WI38 (cell line): ENCODE measurements around the gene TOB1.
A peak's percentile ranks its signal among the peaks of the same experiment; 100 is the strongest.

ENCODE experiments used
- H3K4me3 ChIP-seq: 2 replicates; pipeline ENCODE4 v1.5.1; 2011; ENCODE audit warnings: low read depth, mild to moderate bottlenecking, control low read depth, low read length
- TF ChIP-seq, protein P1 (sequence below): IDR thresholded peaks from 2 replicates; pipeline ENCODE4 v1.5.1; 2012; ENCODE audit warnings: low read depth, mild to moderate bottlenecking, control low read depth, low read length

Gene TOB1, protein sequence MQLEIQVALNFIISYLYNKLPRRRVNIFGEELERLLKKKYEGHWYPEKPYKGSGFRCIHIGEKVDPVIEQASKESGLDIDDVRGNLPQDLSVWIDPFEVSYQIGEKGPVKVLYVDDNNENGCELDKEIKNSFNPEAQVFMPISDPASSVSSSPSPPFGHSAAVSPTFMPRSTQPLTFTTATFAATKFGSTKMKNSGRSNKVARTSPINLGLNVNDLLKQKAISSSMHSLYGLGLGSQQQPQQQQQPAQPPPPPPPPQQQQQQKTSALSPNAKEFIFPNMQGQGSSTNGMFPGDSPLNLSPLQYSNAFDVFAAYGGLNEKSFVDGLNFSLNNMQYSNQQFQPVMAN

DNA sequence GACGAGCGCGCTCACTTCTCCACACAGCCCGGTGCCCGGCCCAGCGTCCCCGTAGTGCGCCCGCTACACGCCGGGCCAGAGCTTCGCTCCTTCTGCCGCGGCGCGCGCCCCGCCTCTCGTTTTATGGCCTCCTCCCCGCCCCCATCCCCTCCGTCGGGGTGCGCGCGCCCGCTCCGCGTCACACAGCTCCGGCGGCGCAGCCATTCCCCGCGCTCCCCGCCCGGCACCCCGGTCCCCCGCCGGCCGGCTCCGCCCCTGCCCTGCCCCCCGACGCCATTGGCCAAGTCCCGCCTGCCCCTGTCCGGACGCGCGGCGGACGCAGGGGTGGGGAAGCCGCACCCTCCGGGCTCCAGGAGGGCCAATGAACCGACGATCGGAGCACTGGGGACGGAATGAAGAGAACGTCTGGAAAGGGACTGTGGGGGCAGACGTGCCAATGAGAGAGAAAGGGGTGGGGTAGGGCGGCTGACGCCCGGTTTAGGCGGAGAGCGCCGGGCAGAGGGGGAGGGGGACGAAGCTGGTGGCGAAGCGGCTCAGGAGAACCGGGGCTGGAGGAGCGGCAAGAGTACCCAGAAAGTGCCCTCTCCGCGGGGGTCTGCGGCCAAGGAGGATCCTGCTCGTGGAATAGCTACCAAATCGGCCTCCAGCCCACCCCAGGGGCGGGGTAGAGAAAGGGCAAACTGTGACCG lies at the start of gene TOB1:
Gene TOB1, minus strand, starts transcription at position 94 of the 689 bp plus-strand sequence. CDS start 2,337 bp downstream, outside the sequence.
- H3K4me3 ChIP-seq = peak within 1 kb of the TSS; percentile 78
- TF ChIP-seq, protein P1, sequence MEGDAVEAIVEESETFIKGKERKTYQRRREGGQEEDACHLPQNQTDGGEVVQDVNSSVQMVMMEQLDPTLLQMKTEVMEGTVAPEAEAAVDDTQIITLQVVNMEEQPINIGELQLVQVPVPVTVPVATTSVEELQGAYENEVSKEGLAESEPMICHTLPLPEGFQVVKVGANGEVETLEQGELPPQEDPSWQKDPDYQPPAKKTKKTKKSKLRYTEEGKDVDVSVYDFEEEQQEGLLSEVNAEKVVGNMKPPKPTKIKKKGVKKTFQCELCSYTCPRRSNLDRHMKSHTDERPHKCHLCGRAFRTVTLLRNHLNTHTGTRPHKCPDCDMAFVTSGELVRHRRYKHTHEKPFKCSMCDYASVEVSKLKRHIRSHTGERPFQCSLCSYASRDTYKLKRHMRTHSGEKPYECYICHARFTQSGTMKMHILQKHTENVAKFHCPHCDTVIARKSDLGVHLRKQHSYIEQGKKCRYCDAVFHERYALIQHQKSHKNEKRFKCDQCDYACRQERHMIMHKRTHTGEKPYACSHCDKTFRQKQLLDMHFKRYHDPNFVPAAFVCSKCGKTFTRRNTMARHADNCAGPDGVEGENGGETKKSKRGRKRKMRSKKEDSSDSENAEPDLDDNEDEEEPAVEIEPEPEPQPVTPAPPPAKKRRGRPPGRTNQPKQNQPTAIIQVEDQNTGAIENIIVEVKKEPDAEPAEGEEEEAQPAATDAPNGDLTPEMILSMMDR = no peak

DNA sequence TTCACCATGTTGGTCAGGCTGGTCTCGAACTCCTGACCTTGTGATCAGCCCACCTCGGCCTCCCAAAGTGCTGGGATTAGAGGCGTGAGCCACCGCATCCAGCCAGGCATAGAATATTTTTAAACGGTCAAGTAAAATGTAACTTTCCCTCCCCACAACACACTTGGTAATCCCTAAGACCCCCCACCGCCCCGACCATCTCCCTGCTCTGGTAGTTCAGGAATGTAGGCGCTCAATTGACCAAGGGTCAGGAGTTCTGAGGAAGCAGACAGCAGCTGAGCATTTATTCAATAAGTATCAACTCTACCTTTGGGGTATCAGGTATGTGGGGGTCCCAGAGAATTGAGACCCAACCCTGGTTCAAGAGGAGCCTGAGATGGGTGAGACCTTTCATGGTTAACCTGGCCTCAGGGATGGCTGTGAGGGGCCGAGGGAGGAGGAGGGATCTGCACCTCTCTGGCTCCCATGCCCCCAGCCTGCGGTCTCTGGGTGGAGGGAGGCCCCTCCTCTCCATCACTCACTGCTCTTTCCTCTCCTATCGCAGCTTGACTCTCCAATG lies 48.4 kb upstream of the TOB1 start:
- TF ChIP-seq, protein P1 = no peak
- H3K4me3 ChIP-seq = no peak overlapping the region

DNA sequence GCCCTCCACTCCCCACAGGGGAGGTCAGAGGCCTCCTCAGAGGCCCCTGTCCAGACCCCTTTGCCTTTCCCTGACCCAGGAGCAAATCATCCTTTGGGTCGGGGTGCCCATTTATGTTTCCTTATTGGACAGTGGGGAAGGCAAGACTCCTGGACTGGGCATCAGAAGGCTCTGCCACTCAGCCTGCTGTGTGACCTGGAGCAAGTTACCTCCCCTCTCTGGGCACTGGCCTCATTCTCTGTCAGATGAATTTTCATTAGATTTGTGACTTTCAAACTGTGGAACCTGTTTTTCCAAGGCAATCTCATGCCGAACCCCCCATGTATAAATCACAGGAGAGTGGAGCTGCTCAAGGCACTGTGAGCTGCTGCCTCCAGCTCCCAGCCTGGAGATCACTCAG lies 47.0 kb upstream of the TOB1 start:
- H3K4me3 ChIP-seq = no peak overlapping the region
- TF ChIP-seq, protein P1 = no peak

DNA sequence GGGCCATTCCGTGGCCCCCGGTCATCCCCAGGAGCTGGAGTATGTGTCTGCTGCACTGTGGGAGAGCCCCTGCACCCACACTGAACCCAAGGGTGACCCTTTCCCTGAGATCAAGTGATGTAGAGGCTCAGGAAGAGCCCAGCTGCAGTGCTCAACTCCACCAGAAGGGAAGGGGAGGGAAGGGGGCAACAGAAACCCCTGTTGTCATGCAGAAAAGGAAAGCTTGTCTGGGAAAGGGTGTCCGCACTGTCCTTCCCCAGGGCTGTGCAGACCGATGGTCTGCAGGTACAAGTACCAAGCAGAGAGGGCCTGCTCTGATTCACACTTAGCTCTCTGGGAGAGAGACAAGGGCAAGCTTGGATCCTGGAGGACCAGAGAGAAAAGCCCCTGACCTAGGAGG lies 45.7 kb upstream of the TOB1 start:
- TF ChIP-seq, protein P1 = no peak
- no peak overlapping the region for H3K4me3 ChIP-seq

DNA sequence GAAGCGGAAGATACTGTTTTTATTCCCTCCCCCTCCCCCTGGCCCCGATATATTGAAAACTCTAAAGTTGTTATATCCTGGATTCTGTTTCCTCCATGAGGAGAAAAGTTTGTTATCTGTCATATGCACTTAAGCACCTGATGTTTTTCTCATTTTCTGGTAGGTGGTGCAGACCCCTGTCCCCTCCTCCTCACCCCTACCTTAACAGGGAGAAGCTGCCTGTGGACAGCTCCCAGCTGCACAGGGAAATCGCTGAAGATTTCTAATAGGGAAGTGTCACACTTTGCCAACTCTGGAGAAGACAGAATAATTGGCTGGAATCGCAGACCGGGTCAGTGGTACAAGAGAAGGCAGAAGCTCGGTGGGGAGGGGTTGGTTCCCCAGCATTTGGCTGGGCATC lies 45.3 kb upstream of the TOB1 start:
- TF ChIP-seq, protein P1 = no peak
- H3K4me3 ChIP-seq = no peak overlapping the region

DNA sequence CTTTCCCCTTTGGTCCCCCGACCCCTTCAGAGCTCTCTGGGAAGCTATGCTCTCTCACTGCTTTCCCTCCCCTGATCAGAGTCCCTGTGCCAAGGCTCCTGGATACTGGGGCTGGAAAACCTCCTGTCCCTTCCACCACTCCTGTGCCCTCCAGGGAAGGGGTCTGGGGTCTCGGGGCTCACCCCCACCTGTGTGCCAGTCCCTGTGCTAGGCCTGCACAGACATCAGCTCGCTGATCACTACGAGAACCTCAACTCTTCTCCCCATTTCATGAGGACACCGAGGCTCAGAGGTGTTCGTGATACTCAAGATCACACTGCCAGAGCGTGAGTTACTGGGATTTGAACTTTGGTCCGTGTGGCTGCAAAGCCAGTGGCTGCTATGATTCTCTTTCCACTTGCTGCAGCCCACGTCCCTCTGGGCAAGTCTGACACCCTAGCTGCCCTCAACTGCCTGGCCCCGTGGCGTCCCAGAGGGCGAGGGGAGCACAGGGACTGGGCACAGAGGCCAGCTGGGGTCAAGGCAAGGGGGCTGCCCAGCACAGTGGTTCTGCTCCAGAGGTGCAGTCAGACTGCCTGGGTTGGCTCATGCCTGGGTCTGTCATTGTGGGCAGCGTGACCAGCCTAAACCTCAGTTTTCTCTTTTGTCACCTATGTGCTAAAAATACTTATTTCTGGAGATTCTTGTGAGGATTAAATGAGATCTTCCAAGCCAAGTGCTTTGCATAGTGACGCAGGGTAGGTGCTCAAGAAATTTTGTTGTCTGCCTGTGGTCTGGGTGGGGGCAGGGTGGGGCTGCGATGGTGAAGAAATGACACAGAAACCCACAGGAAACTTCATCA lies 43.8 kb upstream of the TOB1 start:
- TF ChIP-seq, protein P1 = no peak
- no peak overlapping the region for H3K4me3 ChIP-seq
